H9 (cell line): ENCODE measurements around the gene EDARADD. TPM values are rescaled to one million over a fixed set of nuclear protein-coding genes. Genes with fewer than 3 reads are reported as not detected.

Experiments used
- DNase-seq: peaks from one replicate; pipeline ENCODE4 v3.0.0-alpha.2; 2017
- H2AFZ ChIP-seq: one replicate; pipeline ENCODE4 v1.6.1; 2013; ENCODE audit warnings: mild to moderate bottlenecking, low read length, control low read depth, moderate library complexity
- H2AK5ac ChIP-seq: 2 replicates; pipeline ENCODE4 v1.6.1; 2013; ENCODE audit warnings: low read length, control low read depth, mixed read lengths; ENCODE audit not compliant: insufficient read length
- H2BK120ac ChIP-seq: one replicate; pipeline ENCODE4 v1.6.1; 2013; ENCODE audit warnings: low read depth, mild to moderate bottlenecking, low read length, control low read depth, inconsistent platforms; ENCODE audit not compliant: poor library complexity, severe bottlenecking
- H2BK12ac ChIP-seq: 2 replicates; pipeline ENCODE4 v1.6.1; 2013; ENCODE audit warnings: low read length, control low read depth, mixed read lengths, low read depth; ENCODE audit not compliant: insufficient read length
- H2BK15ac ChIP-seq: 2 replicates; pipeline ENCODE4 v1.6.1; 2013; ENCODE audit warnings: low read depth, low read length, control low read depth
- H2BK20ac ChIP-seq: one replicate; pipeline ENCODE4 v1.6.1; 2013; ENCODE audit warnings: low read depth, mild to moderate bottlenecking, low read length, control low read depth, inconsistent platforms; ENCODE audit not compliant: poor library complexity, severe bottlenecking
- H2BK5ac ChIP-seq: 2 replicates; pipeline ENCODE4 v1.6.1; 2013; ENCODE audit warnings: low read length, control low read depth, mixed read lengths; ENCODE audit not compliant: insufficient read length
- H3K14ac ChIP-seq: 2 replicates; pipeline ENCODE4 v1.6.1; 2013; ENCODE audit warnings: low read length, control low read depth; ENCODE audit not compliant: insufficient read depth
- H3K18ac ChIP-seq: 2 replicates; pipeline ENCODE4 v1.6.1; 2013; ENCODE audit warnings: low read depth, mild to moderate bottlenecking, mixed read lengths, low read length, control low read depth; ENCODE audit not compliant: insufficient read length
- H3K23ac ChIP-seq: 2 replicates; pipeline ENCODE4 v1.6.1; 2013; ENCODE audit warnings: low read length, control low read depth, mixed read lengths, low read depth; ENCODE audit not compliant: insufficient read length
- H3K23me2 ChIP-seq: 2 replicates; pipeline ENCODE4 v1.6.1; 2013; ENCODE audit warnings: low read depth, mild to moderate bottlenecking, mixed read lengths, low read length, control low read depth; ENCODE audit not compliant: insufficient read length, poor library complexity, severe bottlenecking
- H3K27ac ChIP-seq: 2 replicates; pipeline ENCODE4 v1.5.1; 2013; ENCODE audit warnings: low read length, control low read depth, mixed read lengths, low read depth; ENCODE audit not compliant: insufficient read length
- H3K27me3 ChIP-seq: 2 replicates; pipeline ENCODE4 v1.6.1; 2013; ENCODE audit warnings: low read length, control low read depth, inconsistent platforms; ENCODE audit not compliant: insufficient read depth
- H3K4ac ChIP-seq: 2 replicates; pipeline ENCODE4 v1.6.1; 2013; ENCODE audit warnings: low read depth, mild to moderate bottlenecking, control low read depth, inconsistent platforms, low read length, moderate library complexity
- H3K4me1 ChIP-seq: 2 replicates; pipeline ENCODE4 v1.6.1; 2013; ENCODE audit warnings: low read length, control low read depth, inconsistent platforms; ENCODE audit not compliant: insufficient read depth
- H3K4me2 ChIP-seq: 2 replicates; pipeline ENCODE4 v1.6.1; 2013; ENCODE audit warnings: low read length, control low read depth, mixed read lengths; ENCODE audit not compliant: insufficient read length, insufficient read depth
- H3K56ac ChIP-seq: 2 replicates; pipeline ENCODE4 v1.6.1; 2013; ENCODE audit warnings: low read depth, mild to moderate bottlenecking, mixed read lengths, low read length, control low read depth; ENCODE audit not compliant: insufficient read length
- H3K79me1 ChIP-seq: 2 replicates; pipeline ENCODE4 v1.6.1; 2013; ENCODE audit warnings: low read depth, mild to moderate bottlenecking, moderate library complexity, low read length, control low read depth, inconsistent platforms; ENCODE audit not compliant: insufficient read depth, poor library complexity, severe bottlenecking
- H3K79me2 ChIP-seq: 2 replicates; pipeline ENCODE4 v1.6.1; 2013; ENCODE audit warnings: low read length, control low read depth, inconsistent platforms; ENCODE audit not compliant: insufficient read depth
- H3K9ac ChIP-seq: 2 replicates; pipeline ENCODE4 v1.6.1; 2013; ENCODE audit warnings: low read length, control low read depth, mixed read lengths; ENCODE audit not compliant: insufficient read length; ENCODE audit errors: extremely low read depth
- H3K9me3 ChIP-seq: one replicate; pipeline ENCODE4 v1.6.1; 2013; ENCODE audit warnings: low read depth, low read length, inconsistent platforms; ENCODE audit not compliant: control insufficient read depth
- H3T11ph ChIP-seq: one replicate; pipeline ENCODE4 v1.6.1; 2013; ENCODE audit warnings: mild to moderate bottlenecking, low read length, control low read depth, inconsistent platforms
- H4K20me1 ChIP-seq: one replicate; pipeline ENCODE4 v1.6.1; 2013; ENCODE audit not compliant: control insufficient read depth, insufficient read length, insufficient read depth
- H4K5ac ChIP-seq: 2 replicates; pipeline ENCODE4 v1.6.1; 2013; ENCODE audit warnings: low read depth, mild to moderate bottlenecking, mixed read lengths, low read length, control low read depth; ENCODE audit not compliant: insufficient read length
- H4K8ac ChIP-seq: replicated peaks from 2 replicates; pipeline ENCODE4 v1.6.1; 2013; ENCODE audit warnings: low read length, control low read depth, mixed read lengths, low read depth; ENCODE audit not compliant: insufficient read length
- H4K91ac ChIP-seq: 2 replicates; pipeline ENCODE4 v1.6.1; 2013; ENCODE audit warnings: low read depth, mild to moderate bottlenecking, moderate library complexity, mixed read lengths, low read length, control low read depth; ENCODE audit not compliant: insufficient read length
- H3K27ac Mint-ChIP-seq, 3 experiments: 2 replicates in 2 of 3; 3 replicates in 1 of 3; pipeline ENCODE4 v1.8.0; 2020 to 2021; ENCODE audit warnings: mixed read lengths in 3 of 3, mild to moderate bottlenecking in 1 of 3, moderate library complexity in 1 of 3
- H3K27me3 Mint-ChIP-seq: 2 replicates; pipeline ENCODE4 v1.8.0; 2021; ENCODE audit warnings: low read depth, mild to moderate bottlenecking, moderate library complexity, mixed read lengths
- H3K36me3 Mint-ChIP-seq, 3 experiments: 2 replicates in 2 of 3; 3 replicates in 1 of 3; pipeline ENCODE4 v1.8.0; 2020 to 2021; ENCODE audit warnings: low read depth in 3 of 3, mixed read lengths in 3 of 3; ENCODE audit not compliant: insufficient read depth in 1 of 3
- H3K4me1 Mint-ChIP-seq, 2 experiments: 2 replicates each; pipeline ENCODE4 v1.8.0; 2020; ENCODE audit warnings: mixed read lengths in 2 of 2
- H3K4me3 Mint-ChIP-seq, 2 experiments: 2 replicates in 1 of 2; 3 replicates in 1 of 2; pipeline ENCODE4 v1.8.0; 2020 to 2021; ENCODE audit warnings: mild to moderate bottlenecking in 2 of 2, mixed read lengths in 2 of 2, moderate library complexity in 1 of 2
- H3K9me3 Mint-ChIP-seq, 2 experiments: 2 replicates in 1 of 2; 3 replicates in 1 of 2; pipeline ENCODE4 v1.8.0; 2020; ENCODE audit warnings: mild to moderate bottlenecking in 2 of 2, mixed read lengths in 2 of 2, moderate library complexity in 1 of 2
- total RNA-seq: library from RNA; stranded (reverse); gene quantifications from 2 replicates; pipeline ENCODE4 v1.2.1, GENCODE V29; 2021
- TF ChIP-seq, protein P1 (sequence below): fragments of 200-600 bp; sonication (generic); conservative IDR thresholded peaks from 3 replicates; pipeline ENCODE4 v1.8.0; 2021; ENCODE audit warnings: antibody characterized with exemption, mild to moderate bottlenecking

Gene EDARADD
- total RNA-seq, 1 experiment from 2014 or later = 3.8 TPM

DNA sequence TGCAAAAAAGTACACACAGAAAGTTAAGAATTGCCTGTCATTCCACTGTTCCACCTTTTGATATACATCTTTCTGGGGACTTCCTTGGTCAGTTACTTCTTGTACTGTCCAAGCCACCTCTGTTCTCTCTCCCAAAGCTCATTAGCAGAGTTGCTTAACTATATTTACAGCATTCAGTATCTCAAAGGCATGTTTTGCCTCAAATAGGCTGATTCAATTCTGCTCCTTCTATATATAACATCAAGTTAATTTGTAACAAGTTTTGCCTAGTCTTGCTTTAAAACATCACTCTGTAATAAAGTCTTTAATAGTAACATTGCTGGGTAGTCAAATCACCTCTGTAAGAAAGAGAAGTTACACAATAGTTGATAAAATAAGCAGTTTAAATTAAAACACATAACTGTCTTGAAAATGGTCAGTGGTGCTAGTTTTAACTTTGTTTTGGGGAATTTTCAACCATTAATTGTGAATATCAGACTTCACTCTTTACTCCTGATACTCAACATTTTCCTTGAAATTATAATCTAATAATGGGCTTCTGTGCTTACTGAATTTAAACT, 35.7 kb downstream of the EDARADD start:
- no peaks in the 10 kb centered on the region for H4K20me1 ChIP-seq
- no peak overlapping the region for H3K14ac ChIP-seq
- no peaks in the 10 kb centered on the region for H3K79me1 ChIP-seq
- H3K4ac ChIP-seq = no peak overlapping the region
- DNase-seq = no peak
- Mint-ChIP-seq H3K4me1 (no peaks in the 10 kb centered on the region), H3K9me3 (peaks cover 14 to 18% of the 10 kb centered on the region in 2 experiments), H3K27ac (no peak overlapping the region; a peak in 1 of 7 replicates), H3K27me3 (no peaks in the 10 kb centered on the region), H3K4me3 (no peak overlapping the region), H3K36me3 (peaks cover 10 to 23% (median 18%) of the 10 kb centered on the region in 3 experiments)
- no peak overlapping the region for H4K5ac ChIP-seq
- no peak overlapping the region for H3K4me2 ChIP-seq
- no peaks in the 10 kb centered on the region; the same call in 1 of the 2 replicates for H3K79me2 ChIP-seq
- no peak overlapping the region for H2BK120ac ChIP-seq
- no peak overlapping the region for H3K56ac ChIP-seq
- no peak overlapping the region for H2AFZ ChIP-seq
- H2AK5ac ChIP-seq = no peak overlapping the region
- H3K27ac ChIP-seq = no peak overlapping the region
- no peak overlapping the region for H2BK5ac ChIP-seq
- H3K9ac ChIP-seq = no peak overlapping the region
- no peaks in the 10 kb centered on the region for H3K4me1 ChIP-seq
- TF ChIP-seq, protein P1, sequence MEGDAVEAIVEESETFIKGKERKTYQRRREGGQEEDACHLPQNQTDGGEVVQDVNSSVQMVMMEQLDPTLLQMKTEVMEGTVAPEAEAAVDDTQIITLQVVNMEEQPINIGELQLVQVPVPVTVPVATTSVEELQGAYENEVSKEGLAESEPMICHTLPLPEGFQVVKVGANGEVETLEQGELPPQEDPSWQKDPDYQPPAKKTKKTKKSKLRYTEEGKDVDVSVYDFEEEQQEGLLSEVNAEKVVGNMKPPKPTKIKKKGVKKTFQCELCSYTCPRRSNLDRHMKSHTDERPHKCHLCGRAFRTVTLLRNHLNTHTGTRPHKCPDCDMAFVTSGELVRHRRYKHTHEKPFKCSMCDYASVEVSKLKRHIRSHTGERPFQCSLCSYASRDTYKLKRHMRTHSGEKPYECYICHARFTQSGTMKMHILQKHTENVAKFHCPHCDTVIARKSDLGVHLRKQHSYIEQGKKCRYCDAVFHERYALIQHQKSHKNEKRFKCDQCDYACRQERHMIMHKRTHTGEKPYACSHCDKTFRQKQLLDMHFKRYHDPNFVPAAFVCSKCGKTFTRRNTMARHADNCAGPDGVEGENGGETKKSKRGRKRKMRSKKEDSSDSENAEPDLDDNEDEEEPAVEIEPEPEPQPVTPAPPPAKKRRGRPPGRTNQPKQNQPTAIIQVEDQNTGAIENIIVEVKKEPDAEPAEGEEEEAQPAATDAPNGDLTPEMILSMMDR = no peak
- H3K23me2 ChIP-seq = no peaks in the 10 kb centered on the region
- no peak overlapping the region for H3K18ac ChIP-seq
- H3K27me3 ChIP-seq = no peaks in the 10 kb centered on the region
- H4K8ac ChIP-seq = no peak overlapping the region
- no peak overlapping the region for H3K23ac ChIP-seq
- no peaks in the 10 kb centered on the region for H3K9me3 ChIP-seq
- H2BK20ac ChIP-seq = no peak overlapping the region
- H4K91ac ChIP-seq = no peak overlapping the region
- H2BK15ac ChIP-seq = no peak overlapping the region
- H3T11ph ChIP-seq = no peak overlapping the region
- H2BK12ac ChIP-seq = no peak overlapping the region
